HepG2 (cell line): Measurements from ENCODE around the gene LYSET. TPM values are rescaled to one million over a fixed set of nuclear protein-coding genes. Genes with fewer than 3 reads are reported as not detected.
A peak's percentile ranks its signal among the peaks of the same experiment; 100 is the strongest.

Experiments used
- CREM ChIP-seq, 2 experiments: sonication (generic) in 1 of 2; formaldehyde crosslinking in 1 of 2; IDR thresholded peaks; 2 replicates each; pipeline versions ENCODE4 v1.4.0 to v1.6.1; 2016 to 2020; ENCODE audit warnings: antibody characterized with exemption in 1 of 2, mild to moderate bottlenecking in 1 of 2, missing genetic modification reagents in 1 of 2
- FOXO1 ChIP-seq: sonication (generic); formaldehyde crosslinking; IDR thresholded peaks from 2 replicates; pipeline ENCODE4 v1.4.0; 2020; ENCODE audit warnings: missing genetic modification reagents
- HMG20A ChIP-seq: IDR thresholded peaks from 2 replicates; pipeline ENCODE4 v1.6.1; 2016; ENCODE audit warnings: borderline replicate concordance
- REL ChIP-seq: sonication (generic); formaldehyde crosslinking; conservative IDR thresholded peaks from 2 replicates; pipeline ENCODE4 v1.8.0; 2022; ENCODE audit warnings: mild to moderate bottlenecking, missing genetic modification reagents, moderate library complexity
- SOX13 ChIP-seq, 3 experiments: fragments of 450-650 bp in 1 of 3; sonication (generic) in 1 of 3; formaldehyde crosslinking in 1 of 3; IDR thresholded peaks in 2 of 3; conservative IDR thresholded peaks in 1 of 3; 2 replicates each; pipeline versions ENCODE4 v1.5.0 to v1.6.1; 2016 to 2020; ENCODE audit warnings: antibody characterized with exemption in 1 of 3, mild to moderate bottlenecking in 1 of 3, missing compliant biosample characterization in 1 of 3, missing genetic modification reagents in 1 of 3, moderate library complexity in 1 of 3
- TAF1 ChIP-seq: sonication (generic); formaldehyde crosslinking; IDR thresholded peaks from 2 replicates; pipeline ENCODE4 v1.4.0; 2020; ENCODE audit warnings: missing genetic modification reagents
- ZBTB8A ChIP-seq: sonication (generic); formaldehyde crosslinking; IDR thresholded peaks from 2 replicates; pipeline ENCODE4 v1.4.0; 2020; ENCODE audit warnings: mild to moderate bottlenecking, low read depth, missing genetic modification reagents, borderline replicate concordance
- ZNF205 ChIP-seq: IDR thresholded peaks from 2 replicates; pipeline ENCODE4 v1.6.1; 2018; ENCODE audit warnings: missing biosample characterization, missing genetic modification reagents
- ZNF235 ChIP-seq: sonication (generic); formaldehyde crosslinking; IDR thresholded peaks from 2 replicates; pipeline ENCODE4 v1.8.1; 2023; ENCODE audit warnings: mild to moderate bottlenecking, missing genetic modification reagents, borderline replicate concordance
- ZNF251 ChIP-seq: sonication (generic); formaldehyde crosslinking; IDR thresholded peaks from 2 replicates; pipeline ENCODE4 v1.9.0; 2021; ENCODE audit warnings: mild to moderate bottlenecking, missing genetic modification reagents
- ZNF530 ChIP-seq: sonication (generic); formaldehyde crosslinking; IDR thresholded peaks from 2 replicates; pipeline ENCODE4 v1.5.0; 2020; ENCODE audit warnings: low read depth, mild to moderate bottlenecking, missing genetic modification reagents
- ZNF550 ChIP-seq: sonication (generic); formaldehyde crosslinking; IDR thresholded peaks from 2 replicates; pipeline ENCODE4 v1.4.0; 2020; ENCODE audit warnings: mild to moderate bottlenecking, missing genetic modification reagents, borderline replicate concordance
- ZNF773 ChIP-seq: sonication (generic); formaldehyde crosslinking; IDR thresholded peaks from 2 replicates; pipeline ENCODE4 v1.4.0; 2020; ENCODE audit warnings: missing genetic modification reagents, borderline replicate concordance
- polyA plus RNA-seq, 8 experiments: library from polyadenylated mRNA; depleted of rRNA in 3 of 8; stranded (reverse) in 7 of 8; unstranded in 1 of 8; fragments of >200 nt; fragmentation: Illumina TruSeq in 4 of 8; extraction: Trizol in 4 of 8; gene quantifications; 2 replicates each; pipeline versions ENCODE4 v1.2.1 to v1.2.3, GENCODE V29; 2011 to 2016; ENCODE audit warnings: low read depth in 4 of 8, missing spikeins in 1 of 8, mixed read lengths in 1 of 8; ENCODE audit not compliant: insufficient read depth in 1 of 8
- total RNA-seq, 5 experiments: library from RNA; depleted of rRNA; stranded (reverse); fragments of >200 nt; fragmentation: Illumina TruSeq; extraction: Trizol; gene quantifications; 2 replicates each; pipeline ENCODE4 v1.2.3, GENCODE V29; 2016; ENCODE audit warnings: low read depth in 1 of 5
- TF ChIP-seq, protein P1 (sequence below): IDR thresholded peaks from 2 replicates; pipeline ENCODE4 v1.4.0; 2020; ENCODE audit warnings: mild to moderate bottlenecking, missing genetic modification reagents
- TF ChIP-seq, protein P2 (sequence below): sonication (generic); formaldehyde crosslinking; IDR thresholded peaks from 2 replicates; pipeline ENCODE4 v1.8.1; 2023; ENCODE audit warnings: mild to moderate bottlenecking, inconsistent platforms, moderate library complexity, missing genetic modification reagents, borderline replicate concordance
- TF ChIP-seq, protein P3 (sequence below): IDR thresholded peaks from 2 replicates; pipeline ENCODE4 v1.6.1; 2016; ENCODE audit warnings: missing compliant biosample characterization, missing genetic modification reagents, borderline replicate concordance
- TF ChIP-seq, protein P4 (sequence below): sonication (generic); formaldehyde crosslinking; IDR thresholded peaks from 2 replicates; pipeline ENCODE4 v1.8.1; 2023; ENCODE audit warnings: mild to moderate bottlenecking, missing genetic modification reagents

The LYSET gene
- total and polyA plus RNA-seq, 2 of the 13 experiments (the other 11 are each of a cell fraction or from before 2014, with no cell fraction given): 19.1 to 36.6 TPM

DNA sequence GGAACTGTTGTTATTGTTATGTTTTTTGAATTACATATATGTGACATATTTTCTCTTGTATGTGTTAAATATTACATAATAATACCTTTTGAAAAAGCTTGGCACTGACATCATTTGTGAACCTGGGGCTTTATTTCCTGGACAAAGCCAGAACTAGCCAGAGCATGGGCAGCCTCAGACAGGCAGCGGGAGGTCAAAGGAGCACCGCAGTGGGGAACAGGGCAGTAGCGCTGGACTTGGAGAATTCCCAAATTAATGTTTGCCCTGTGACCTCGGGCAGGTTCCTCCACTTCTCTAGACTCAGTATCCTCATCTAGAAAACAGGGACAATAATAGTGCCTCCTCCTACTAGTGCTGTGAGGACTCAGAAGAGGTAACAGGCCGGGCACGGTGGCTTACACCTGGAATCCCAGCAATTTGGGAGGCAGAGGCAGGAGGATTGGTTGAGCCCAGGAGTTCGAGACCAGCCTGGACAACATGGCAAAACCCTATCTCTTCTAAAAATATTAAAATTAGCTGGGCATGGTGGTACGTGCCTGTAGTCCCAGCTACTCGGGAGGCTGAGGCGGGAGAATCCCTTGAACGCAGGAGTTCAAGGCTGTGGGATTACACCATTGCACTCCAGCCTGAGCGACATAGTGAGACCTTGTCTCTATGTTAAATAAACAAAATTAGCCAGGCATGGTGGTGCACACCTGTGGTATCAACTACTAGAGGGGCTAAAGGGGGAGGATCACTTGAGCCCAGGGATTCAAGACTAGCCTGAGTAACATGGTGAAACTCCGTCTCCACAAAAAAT, 42.1 kb upstream of the LYSET start (continued):
- TF ChIP-seq, protein P1, sequence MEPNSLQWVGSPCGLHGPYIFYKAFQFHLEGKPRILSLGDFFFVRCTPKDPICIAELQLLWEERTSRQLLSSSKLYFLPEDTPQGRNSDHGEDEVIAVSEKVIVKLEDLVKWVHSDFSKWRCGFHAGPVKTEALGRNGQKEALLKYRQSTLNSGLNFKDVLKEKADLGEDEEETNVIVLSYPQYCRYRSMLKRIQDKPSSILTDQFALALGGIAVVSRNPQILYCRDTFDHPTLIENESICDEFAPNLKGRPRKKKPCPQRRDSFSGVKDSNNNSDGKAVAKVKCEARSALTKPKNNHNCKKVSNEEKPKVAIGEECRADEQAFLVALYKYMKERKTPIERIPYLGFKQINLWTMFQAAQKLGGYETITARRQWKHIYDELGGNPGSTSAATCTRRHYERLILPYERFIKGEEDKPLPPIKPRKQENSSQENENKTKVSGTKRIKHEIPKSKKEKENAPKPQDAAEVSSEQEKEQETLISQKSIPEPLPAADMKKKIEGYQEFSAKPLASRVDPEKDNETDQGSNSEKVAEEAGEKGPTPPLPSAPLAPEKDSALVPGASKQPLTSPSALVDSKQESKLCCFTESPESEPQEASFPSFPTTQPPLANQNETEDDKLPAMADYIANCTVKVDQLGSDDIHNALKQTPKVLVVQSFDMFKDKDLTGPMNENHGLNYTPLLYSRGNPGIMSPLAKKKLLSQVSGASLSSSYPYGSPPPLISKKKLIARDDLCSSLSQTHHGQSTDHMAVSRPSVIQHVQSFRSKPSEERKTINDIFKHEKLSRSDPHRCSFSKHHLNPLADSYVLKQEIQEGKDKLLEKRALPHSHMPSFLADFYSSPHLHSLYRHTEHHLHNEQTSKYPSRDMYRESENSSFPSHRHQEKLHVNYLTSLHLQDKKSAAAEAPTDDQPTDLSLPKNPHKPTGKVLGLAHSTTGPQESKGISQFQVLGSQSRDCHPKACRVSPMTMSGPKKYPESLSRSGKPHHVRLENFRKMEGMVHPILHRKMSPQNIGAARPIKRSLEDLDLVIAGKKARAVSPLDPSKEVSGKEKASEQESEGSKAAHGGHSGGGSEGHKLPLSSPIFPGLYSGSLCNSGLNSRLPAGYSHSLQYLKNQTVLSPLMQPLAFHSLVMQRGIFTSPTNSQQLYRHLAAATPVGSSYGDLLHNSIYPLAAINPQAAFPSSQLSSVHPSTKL: peak; percentile 55
- TF ChIP-seq CREM (IDR thresholded peaks at IDR 0.05) (no peak), CREM (CRISPR knock-in tag; IDR thresholded peaks at IDR 0.05) (no peak), ZNF773 (CRISPR knock-in tag) (no peak), ZBTB8A (CRISPR knock-in tag) (no peak), ZNF530 (CRISPR knock-in tag) (no peak), REL (CRISPR knock-in tag) (no peak), HMG20A (CRISPR knock-in tag) (peak; percentile 44; the same call in 1 of the 2 replicates), SOX13 (IDR thresholded peaks at IDR 0.05) (no peak), SOX13 (CRISPR knock-in tag; conservative IDR thresholded peaks at IDR 0.05 in 1 of 2, IDR thresholded peaks at IDR 0.05 in 1 of 2) (peak in 1 of 2 experiments; percentile 26; a peak in 1 of 4 replicates), TAF1 (CRISPR knock-in tag) (no peak), FOXO1 (CRISPR knock-in tag) (no peak), ZNF235 (CRISPR knock-in tag) (no peak), ZNF251 (CRISPR knock-in tag) (no peak), ZNF550 (CRISPR knock-in tag) (no peak), ZNF205 (CRISPR knock-in tag) (no peak)
- TF ChIP-seq, protein P2, sequence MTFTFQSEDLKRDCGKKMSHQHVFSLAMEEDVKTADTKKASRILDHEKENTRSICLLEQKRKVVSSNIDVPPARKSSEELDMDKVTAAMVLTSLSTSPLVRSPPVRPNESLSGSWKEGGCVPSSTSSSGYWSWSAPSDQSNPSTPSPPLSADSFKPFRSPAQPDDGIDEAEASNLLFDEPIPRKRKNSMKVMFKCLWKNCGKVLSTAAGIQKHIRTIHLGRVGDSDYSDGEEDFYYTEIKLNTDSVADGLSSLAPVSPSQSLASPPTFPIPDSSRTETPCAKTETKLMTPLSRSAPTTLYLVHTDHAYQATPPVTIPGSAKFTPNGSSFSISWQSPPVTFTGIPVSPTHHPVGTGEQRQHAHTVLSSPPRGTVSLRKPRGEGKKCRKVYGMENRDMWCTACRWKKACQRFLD: no peak
- TF ChIP-seq, protein P3, sequence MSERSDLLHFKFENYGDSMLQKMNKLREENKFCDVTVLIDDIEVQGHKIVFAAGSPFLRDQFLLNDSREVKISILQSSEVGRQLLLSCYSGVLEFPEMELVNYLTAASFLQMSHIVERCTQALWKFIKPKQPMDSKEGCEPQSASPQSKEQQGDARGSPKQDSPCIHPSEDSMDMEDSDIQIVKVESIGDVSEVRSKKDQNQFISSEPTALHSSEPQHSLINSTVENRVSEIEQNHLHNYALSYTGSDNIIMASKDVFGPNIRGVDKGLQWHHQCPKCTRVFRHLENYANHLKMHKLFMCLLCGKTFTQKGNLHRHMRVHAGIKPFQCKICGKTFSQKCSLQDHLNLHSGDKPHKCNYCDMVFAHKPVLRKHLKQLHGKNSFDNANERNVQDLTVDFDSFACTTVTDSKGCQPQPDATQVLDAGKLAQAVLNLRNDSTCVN: peak; percentile 50; the same call in 1 of the 2 replicates
- TF ChIP-seq, protein P4, sequence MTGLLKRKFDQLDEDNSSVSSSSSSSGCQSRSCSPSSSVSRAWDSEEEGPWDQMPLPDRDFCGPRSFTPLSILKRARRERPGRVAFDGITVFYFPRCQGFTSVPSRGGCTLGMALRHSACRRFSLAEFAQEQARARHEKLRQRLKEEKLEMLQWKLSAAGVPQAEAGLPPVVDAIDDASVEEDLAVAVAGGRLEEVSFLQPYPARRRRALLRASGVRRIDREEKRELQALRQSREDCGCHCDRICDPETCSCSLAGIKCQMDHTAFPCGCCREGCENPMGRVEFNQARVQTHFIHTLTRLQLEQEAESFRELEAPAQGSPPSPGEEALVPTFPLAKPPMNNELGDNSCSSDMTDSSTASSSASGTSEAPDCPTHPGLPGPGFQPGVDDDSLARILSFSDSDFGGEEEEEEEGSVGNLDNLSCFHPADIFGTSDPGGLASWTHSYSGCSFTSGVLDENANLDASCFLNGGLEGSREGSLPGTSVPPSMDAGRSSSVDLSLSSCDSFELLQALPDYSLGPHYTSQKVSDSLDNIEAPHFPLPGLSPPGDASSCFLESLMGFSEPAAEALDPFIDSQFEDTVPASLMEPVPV (CRISPR knock-in tag): no peak
